ENCODE results near the gene APLP1.

DNA sequence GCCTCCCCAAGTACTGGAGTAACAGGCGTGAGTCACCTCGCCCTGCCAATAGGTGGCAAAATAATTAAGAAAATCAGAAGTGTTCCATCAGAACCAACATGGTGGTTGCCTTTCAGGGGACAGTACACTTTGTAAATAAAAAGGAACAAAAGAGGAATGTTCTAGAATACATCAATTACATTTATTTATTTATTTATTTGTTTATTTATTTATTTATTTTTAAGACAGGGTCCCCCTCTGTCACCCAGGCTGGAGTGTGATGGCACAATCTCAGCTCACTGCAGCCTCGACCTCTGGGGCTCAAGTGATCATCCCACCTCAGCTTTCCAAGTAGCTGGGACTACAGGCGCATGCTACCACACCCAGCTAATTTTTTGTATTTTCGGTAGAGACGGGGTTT is 52.6 kb downstream of the APLP1 start:
- TF ChIP-seq RNF2 (IDR thresholded peaks at IDR 0.05; ENCODE audit: borderline replicate concordance, low read depth): no peak
- TF ChIP-seq, protein P1, sequence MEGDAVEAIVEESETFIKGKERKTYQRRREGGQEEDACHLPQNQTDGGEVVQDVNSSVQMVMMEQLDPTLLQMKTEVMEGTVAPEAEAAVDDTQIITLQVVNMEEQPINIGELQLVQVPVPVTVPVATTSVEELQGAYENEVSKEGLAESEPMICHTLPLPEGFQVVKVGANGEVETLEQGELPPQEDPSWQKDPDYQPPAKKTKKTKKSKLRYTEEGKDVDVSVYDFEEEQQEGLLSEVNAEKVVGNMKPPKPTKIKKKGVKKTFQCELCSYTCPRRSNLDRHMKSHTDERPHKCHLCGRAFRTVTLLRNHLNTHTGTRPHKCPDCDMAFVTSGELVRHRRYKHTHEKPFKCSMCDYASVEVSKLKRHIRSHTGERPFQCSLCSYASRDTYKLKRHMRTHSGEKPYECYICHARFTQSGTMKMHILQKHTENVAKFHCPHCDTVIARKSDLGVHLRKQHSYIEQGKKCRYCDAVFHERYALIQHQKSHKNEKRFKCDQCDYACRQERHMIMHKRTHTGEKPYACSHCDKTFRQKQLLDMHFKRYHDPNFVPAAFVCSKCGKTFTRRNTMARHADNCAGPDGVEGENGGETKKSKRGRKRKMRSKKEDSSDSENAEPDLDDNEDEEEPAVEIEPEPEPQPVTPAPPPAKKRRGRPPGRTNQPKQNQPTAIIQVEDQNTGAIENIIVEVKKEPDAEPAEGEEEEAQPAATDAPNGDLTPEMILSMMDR (IDR thresholded peaks at IDR 0.05): no peak
- no peak for TF ChIP-seq EP300 (IDR thresholded peaks at IDR 0.05)
- no peak for TF ChIP-seq RFX5 (IDR thresholded peaks at IDR 0.05)
